IMR-90 (cell line): Measurements from ENCODE around the gene SFPQ. TPM values are rescaled to one million over a fixed set of nuclear protein-coding genes. Genes with fewer than 3 reads are reported as not detected.

ENCODE experiments used
- ATAC-seq: fragments of 200-7000 bp; cut with Tn5 transposase; 2 replicates; pipeline ENCODE4 v1.9.1; 2020; ENCODE audit warnings: low read depth, mild to moderate bottlenecking, moderate library complexity
- BruUV-seq: library from RNA; stranded (reverse); fragments of 400-500 nt; replicated peaks from 2 replicates; lab custom pipeline; 2021; lab: Mats Ljungman, UMichigan
- CTCF ChIA-PET: fragments of 300-600 bp; formaldehyde crosslinking; extraction: SDS; loops from one replicate; lab custom pipeline; 2021; ENCODE audit warnings: antibody characterized with exemption; lab: Yijun Ruan, JAX
- POLR2A ChIA-PET: fragments of 300-600 bp; sonication (Branson Sonifier 250); formaldehyde crosslinking; loops from one replicate; lab custom pipeline; 2022; ENCODE audit warnings: antibody characterized with exemption; ENCODE audit not compliant: unreplicated experiment; lab: Charles Lee
- DNase-seq: peaks from one replicate; pipeline ENCODE4 v3.0.0; 2013
- H2AFZ ChIP-seq: replicated peaks from 2 replicates; pipeline ENCODE3; 2013; ENCODE audit warnings: low read length, mild to moderate bottlenecking; ENCODE audit not compliant: poor library complexity
- H2AK5ac ChIP-seq: 2 replicates; pipeline ENCODE4 v1.6.1; 2013; ENCODE audit warnings: low read depth, low read length, inconsistent platforms
- H2AK9ac ChIP-seq: replicated peaks from 2 replicates; pipeline ENCODE3; 2013; ENCODE audit warnings: mild to moderate bottlenecking, low read depth, low read length, moderate library complexity; ENCODE audit not compliant: poor library complexity
- H2BK120ac ChIP-seq: 2 replicates; pipeline ENCODE4 v1.6.1; 2013; ENCODE audit warnings: low read depth, low read length, inconsistent platforms
- H2BK15ac ChIP-seq: 3 replicates; pipeline ENCODE4 v1.6.1; 2013; ENCODE audit warnings: low read depth, low read length, inconsistent platforms
- H2BK20ac ChIP-seq: 2 replicates; pipeline ENCODE4 v1.6.1; 2013; ENCODE audit warnings: low read depth, mild to moderate bottlenecking, inconsistent platforms, low read length, moderate library complexity
- H2BK5ac ChIP-seq: 2 replicates; pipeline ENCODE4 v1.6.1; 2013; ENCODE audit warnings: mild to moderate bottlenecking, low read depth, low read length, inconsistent platforms; ENCODE audit not compliant: poor library complexity, severe bottlenecking
- H3K14ac ChIP-seq: replicated peaks from 2 replicates; pipeline ENCODE4 v1.6.1; 2013; ENCODE audit warnings: low read depth, low read length, inconsistent platforms
- H3K18ac ChIP-seq: 2 replicates; pipeline ENCODE4 v1.6.1; 2013; ENCODE audit warnings: low read depth, low read length, control low read depth
- H3K23ac ChIP-seq: 2 replicates; pipeline ENCODE4 v1.6.1; 2013; ENCODE audit warnings: low read depth, low read length, inconsistent platforms
- H3K27ac ChIP-seq: 2 replicates; pipeline ENCODE4 v1.5.1; 2013; ENCODE audit warnings: mild to moderate bottlenecking, control low read depth, low read length; ENCODE audit not compliant: insufficient read depth
- H3K27me3 ChIP-seq: 2 replicates; pipeline ENCODE4 v1.6.1; 2013; ENCODE audit warnings: low read length; ENCODE audit not compliant: control insufficient read depth, insufficient read depth
- H3K36me3 ChIP-seq: 2 replicates; pipeline ENCODE4 v1.6.1; 2013; ENCODE audit warnings: low read length, mixed read lengths; ENCODE audit not compliant: control insufficient read depth, insufficient read depth
- H3K4ac ChIP-seq: 2 replicates; pipeline ENCODE4 v1.6.1; 2013; ENCODE audit warnings: low read depth, low read length, inconsistent platforms
- H3K4me1 ChIP-seq: 2 replicates; pipeline ENCODE4 v1.6.1; 2013; ENCODE audit warnings: low read length, mixed read lengths; ENCODE audit not compliant: control insufficient read depth, insufficient read depth
- H3K4me2 ChIP-seq: 2 replicates; pipeline ENCODE4 v1.6.1; 2013; ENCODE audit warnings: low read depth, mild to moderate bottlenecking, control low read depth, low read length, moderate library complexity
- H3K4me3 ChIP-seq: 2 replicates; pipeline ENCODE4 v1.5.1; 2013; ENCODE audit warnings: low read depth, mild to moderate bottlenecking, control low read depth, low read length, moderate library complexity; ENCODE audit not compliant: insufficient read depth
- H3K56ac ChIP-seq: 2 replicates; pipeline ENCODE4 v1.6.1; 2013; ENCODE audit warnings: low read length, inconsistent platforms; ENCODE audit not compliant: insufficient read depth; ENCODE audit errors: extremely low read depth
- H3K79me1 ChIP-seq, 2 experiments: 2 replicates each; pipeline ENCODE4 v1.6.1; 2013; ENCODE audit warnings: low read length in 2 of 2, inconsistent platforms in 1 of 2, low read depth in 1 of 2
- H3K9ac ChIP-seq: 2 replicates; pipeline ENCODE4 v1.6.1; 2013; ENCODE audit warnings: low read depth, low read length, control low read depth
- H3K9me1 ChIP-seq: 2 replicates; pipeline ENCODE4 v1.6.1; 2013; ENCODE audit warnings: low read length, inconsistent platforms; ENCODE audit not compliant: insufficient read depth
- H3K9me3 ChIP-seq: 2 replicates; pipeline ENCODE4 v1.6.1; 2013; ENCODE audit warnings: low read length; ENCODE audit not compliant: control insufficient read depth, insufficient read depth
- H4K20me1 ChIP-seq: 2 replicates; pipeline ENCODE4 v1.6.1; 2013; ENCODE audit warnings: low read length, inconsistent platforms; ENCODE audit not compliant: insufficient read depth
- H4K5ac ChIP-seq: 2 replicates; pipeline ENCODE4 v1.6.1; 2013; ENCODE audit warnings: mild to moderate bottlenecking, low read depth, low read length, control low read depth
- H4K8ac ChIP-seq, 2 experiments: 2 replicates each; pipeline ENCODE4 v1.6.1; 2013; ENCODE audit warnings: low read depth in 2 of 2, low read length in 2 of 2, control low read depth in 1 of 2, inconsistent platforms in 1 of 2
- H4K91ac ChIP-seq: 2 replicates; pipeline ENCODE4 v1.6.1; 2013; ENCODE audit warnings: low read depth, low read length, inconsistent platforms; ENCODE audit not compliant: insufficient read depth
- MAZ ChIP-seq: IDR thresholded peaks from 2 replicates; pipeline ENCODE4 v1.6.1; 2012; ENCODE audit warnings: low read depth, mild to moderate bottlenecking, low read length, improper control_type of control experiment, moderate library complexity, borderline replicate concordance
- MXI1 ChIP-seq: IDR thresholded peaks from 2 replicates; pipeline ENCODE4 v1.6.1; 2012; ENCODE audit warnings: low read depth, mild to moderate bottlenecking, low read length, moderate library complexity, borderline replicate concordance
- NFE2L2 ChIP-seq: fragments of 150-350 bp; IDR thresholded peaks from 2 replicates; pipeline ENCODE4 v1.6.1; 2016; ENCODE audit warnings: low read depth, mild to moderate bottlenecking, low read length
- RAD21 ChIP-seq: IDR thresholded peaks from 2 replicates; pipeline ENCODE4 v1.6.1; 2012; ENCODE audit warnings: low read length, improper control_type of control experiment
- WGBS, 2 experiments: methylation state at CpG; one replicate each; pipeline versions ENCODE4 v1.1.5 to v1.1.7; 2013; ENCODE audit warnings: missing lambda C conversion rate in 2 of 2; ENCODE audit not compliant: insufficient read length in 1 of 2; ENCODE audit errors: extremely low coverage in 2 of 2; 5-methylcytosine and 5-hydroxymethylcytosine counted together
- dilution Hi-C: fragments of 300-500 bp; cut with HindIII; formaldehyde crosslinking; loops from one replicate; pipeline ENCODE4 v1.14.3; 2018; ENCODE audit warnings: low sequenced_read_pairs; ENCODE audit not compliant: unreplicated experiment
- in situ Hi-C: fragments of 300-500 bp; cut with MboI; formaldehyde crosslinking; loops from 3 replicates; pipeline ENCODE4 v1.14.3; 2019; ENCODE audit warnings: low sequenced_read_pairs, inconsistent platforms, mixed read lengths
- intact Hi-C: fragments of 100-400 bp; cut with micrococcal nuclease; formaldehyde crosslinking; loops from 2 replicates; pipeline ENCODE4 v1.10.0; 2022
- polyA plus RNA-seq, 3 experiments: library from polyadenylated mRNA; depleted of rRNA; stranded (reverse); fragments of >200 nt; gene quantifications; 2 replicates each; pipeline ENCODE4 v1.2.3, GENCODE V29; 2012; ENCODE audit warnings: low replicate concordance in 1 of 3
- total RNA-seq: library from RNA; depleted of rRNA; stranded (reverse); fragments of >200 nt; gene quantifications from 2 replicates; pipeline ENCODE4 v1.2.3, GENCODE V29; 2012

The SFPQ gene
- total and polyA plus RNA-seq, 2 of the 4 experiments (the other 2 are of a cell fraction), result 53.9 to 121 TPM

DNA sequence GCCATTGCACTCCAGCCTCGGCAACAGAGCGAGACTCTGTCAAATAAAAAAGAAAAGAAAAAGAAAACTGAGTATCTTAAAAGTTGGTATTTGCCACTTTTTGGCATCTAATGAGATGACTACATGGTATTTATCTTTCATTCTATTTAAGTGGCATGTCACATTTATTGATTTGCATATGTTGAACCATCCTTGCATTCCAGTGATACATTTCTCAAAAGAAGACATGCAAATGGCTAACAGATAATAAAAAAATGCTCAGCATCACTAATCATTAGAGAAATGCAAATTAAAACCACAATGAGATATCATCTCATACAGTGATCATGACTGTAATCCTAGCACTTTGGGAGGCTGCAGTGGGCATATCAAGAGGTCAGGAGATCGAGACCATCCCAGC lies 28.1 kb downstream of the SFPQ start:
- H3K4me3 ChIP-seq, result no peak overlapping the region
- no peak overlapping the region for H4K91ac ChIP-seq
- no peak for TF ChIP-seq MXI1
- TF ChIP-seq RAD21, result no peak
- no peak for TF ChIP-seq MAZ
- TF ChIP-seq NFE2L2, result no peak
- intact Hi-C loops, result no loop called here
- no peak overlapping the region for H3K14ac ChIP-seq
- no peak overlapping the region for H2BK5ac ChIP-seq
- no TSS peak for BruUV-seq
- no peak overlapping the region for H3K9ac ChIP-seq
- no peak overlapping the region for H2AFZ ChIP-seq
- dilution Hi-C loops, result no loop called here
- no peak overlapping the region for H2AK9ac ChIP-seq
- no CpG with 5 or more reads among the region's 3 CpGs for WGBS, 2 experiments
- no peak overlapping the region for H4K5ac ChIP-seq
- H3K4me1 ChIP-seq, result no peaks in the 10 kb centered on the region
- no peak overlapping the region for H3K27ac ChIP-seq
- H3K36me3 ChIP-seq, result no peaks in the 10 kb centered on the region
- H3K79me1 ChIP-seq, result no peaks in the 10 kb centered on the region
- no peak overlapping the region for H4K8ac ChIP-seq
- no peaks in the 10 kb centered on the region for H4K20me1 ChIP-seq
- ATAC-seq, result no peak
- H3K4ac ChIP-seq, result no peak overlapping the region
- H3K9me1 ChIP-seq, result no peaks in the 10 kb centered on the region
- DNase-seq, result no peak
- H3K4me2 ChIP-seq, result no peak overlapping the region
- POLR2A ChIA-PET, result no interaction called here
- in situ Hi-C loops, result no loop called here
- no peak overlapping the region for H2BK20ac ChIP-seq
- H3K18ac ChIP-seq, result no peak overlapping the region
- no peak overlapping the region for H3K56ac ChIP-seq
- no peaks in the 10 kb centered on the region for H3K27me3 ChIP-seq
- H3K9me3 ChIP-seq, result no peaks in the 10 kb centered on the region
- H2BK15ac ChIP-seq, result no peak overlapping the region
- no peak overlapping the region for H3K23ac ChIP-seq
- CTCF ChIA-PET, result no interaction called here
- no peak overlapping the region for H2AK5ac ChIP-seq
- no peak overlapping the region for H2BK120ac ChIP-seq
